ENCODE measurements around the gene MTHFD1L. TPM values are rescaled to one million over a fixed set of nuclear protein-coding genes. Genes with fewer than 3 reads are reported as not detected.

The MTHFD1L gene
- total and polyA plus RNA-seq, 2 of the 4 experiments (the other 2 are of a cell fraction), result 43.5 to 53.2 TPM

GRCh38 chr6:151012321-151013294 is 147.1 kb downstream of the MTHFD1L start:
- Histone ChIP-seq H4K8ac (ENCODE audit: low read depth in 2 of 2, low read length in 2 of 2) (peak overlapping the region; percentile 64 to 90), H4K5ac (ENCODE audit: low read depth, low read length) (peak overlapping the region; percentile 55), H3K4me1 (ENCODE audit: control insufficient read depth, insufficient read depth, low read length) (peaks cover 18% of the 10 kb centered on the region), H3K56ac (ENCODE audit: extremely low read depth, insufficient read depth, low read length) (no peak overlapping the region; the same call in 1 of the 2 replicates), H2BK15ac (ENCODE audit: low read depth, low read length) (peak overlapping the region; percentile 90; the same call in 2 of the 3 replicates), H2BK5ac (ENCODE audit: low read depth, low read length, poor library complexity, severe bottlenecking) (peak overlapping the region; percentile 82), H3K9ac (ENCODE audit: low read depth, low read length) (no peak overlapping the region), H2AK9ac (replicated peaks; ENCODE audit: low read depth, low read length, poor library complexity) (no peak overlapping the region), H3K4me3 (ENCODE audit: insufficient read depth, low read depth, low read length) (no peak overlapping the region), H3K9me1 (ENCODE audit: insufficient read depth, low read length) (peaks cover 14% of the 10 kb centered on the region), H3K23ac (ENCODE audit: low read depth, low read length) (peak overlapping the region; percentile 69; the same call in 1 of the 2 replicates), H2AFZ (replicated peaks; ENCODE audit: low read length, poor library complexity) (peak overlapping the region; percentile 54), H3K36me3 (ENCODE audit: control insufficient read depth, insufficient read depth, low read length) (peaks cover 50% of the 10 kb centered on the region), H3K4me2 (ENCODE audit: low read depth, low read length) (no peak overlapping the region), H3K79me1 (ENCODE audit: low read depth in 1 of 2, low read length in 2 of 2) (peaks cover 13 to 43% of the 10 kb centered on the region in 2 experiments), H3K14ac (replicated peaks; ENCODE audit: low read depth, low read length) (peak overlapping the region; percentile 68), H2BK120ac (ENCODE audit: low read depth, low read length) (peak overlapping the region; percentile 72), H3K9me3 (ENCODE audit: control insufficient read depth, insufficient read depth, low read length) (no peaks in the 10 kb centered on the region), H4K91ac (ENCODE audit: insufficient read depth, low read depth, low read length) (peak overlapping the region; percentile 29), H2BK20ac (ENCODE audit: low read depth, low read length) (peak overlapping the region; percentile 76; the same call in 1 of the 2 replicates), H3K27ac (ENCODE audit: insufficient read depth, low read length) (peak overlapping the region; percentile 88; the same call in 1 of the 2 replicates), H3K4ac (ENCODE audit: low read depth, low read length) (peak overlapping the region; percentile 84), H3K27me3 (ENCODE audit: control insufficient read depth, insufficient read depth, low read length) (no peaks in the 10 kb centered on the region), H4K20me1 (ENCODE audit: insufficient read depth, low read length) (0 out of 2 replicates have a peak, but pooled peaks cover 5% of the 10 kb centered on the region), H3K18ac (ENCODE audit: low read depth, low read length) (peak overlapping the region; percentile 50), H2AK5ac (ENCODE audit: low read depth, low read length) (peak overlapping the region; percentile 83; the same call in 1 of the 2 replicates)
- WGBS, 2 experiments (ENCODE audit: extremely low coverage in 2 of 2, insufficient read length in 1 of 2), result no CpG with 5 or more reads among the region's 7 CpGs
- in situ Hi-C loops (cut with MboI; ENCODE audit: low sequenced_read_pairs) (loop anchor here (5.0 kb wide), 1 partner anchor 310 kb away; no protein-coding TSS in a partner anchor), intact Hi-C loops (cut with micrococcal nuclease) (loop anchor here (5.0 to 10.0 kb wide), 2 partner anchors 120 to 232 kb away; no protein-coding TSS in a partner anchor), dilution Hi-C loops (cut with HindIII; ENCODE audit: low sequenced_read_pairs, unreplicated experiment) (no loop called here)
- ChIA-PET POLR2A (ENCODE audit: unreplicated experiment) (no interaction called here), CTCF (interaction anchor here (0.8 to 3.4 kb wide), 5 partner anchors 8 to 313 kb away, joined by 5 to 56 read pairs (median 6); no protein-coding TSS in a partner anchor)
- DNase-seq (peak; percentile 86), ATAC-seq (ENCODE audit: low read depth) (peak; percentile 76)
- no TSS peak for BruUV-seq (replicated peaks)
- TF ChIP-seq ELK1 (IDR thresholded peaks at IDR 0.05; ENCODE audit: borderline replicate concordance, low read depth, low read length) (no peak), FOS (IDR thresholded peaks at IDR 0.05; ENCODE audit: low read depth, low read length) (no peak), RAD21 (IDR thresholded peaks at IDR 0.05; ENCODE audit: low read length) (no peak), CHD1 (IDR thresholded peaks at IDR 0.05; ENCODE audit: low read depth, low read length) (no peak), SMC3 (IDR thresholded peaks at IDR 0.05; ENCODE audit: low read depth, low read length) (no peak), RCOR1 (IDR thresholded peaks at IDR 0.05; ENCODE audit: insufficient replicate concordance, low read length) (no peak), USF2 (IDR thresholded peaks at IDR 0.05; ENCODE audit: low read depth, low read length) (peak; percentile 61), CTCF (conservative IDR thresholded peaks at IDR 0.05; ENCODE audit: low read depth, low read length) (no peak), NFE2L2 (IDR thresholded peaks at IDR 0.05; ENCODE audit: low read depth, low read length) (peak; percentile 69), MAFK (IDR thresholded peaks at IDR 0.05; ENCODE audit: low read depth, low read length) (peak; percentile 67), BHLHE40 (IDR thresholded peaks at IDR 0.05; ENCODE audit: low read depth, low read length) (no peak), MAZ (IDR thresholded peaks at IDR 0.05; ENCODE audit: borderline replicate concordance, low read depth, low read length) (no peak)
